MM.1S (cell line): Measurements from ENCODE around the gene PDE4A.

Experiments
- EZH2 ChIP-seq: fragments of 300-600 bp; sonication (generic); optimal IDR thresholded peaks from 2 replicates; pipeline ENCODE3; 2017; ENCODE audit warnings: low read depth, mild to moderate bottlenecking, antibody characterized with exemption, low read length, mixed read lengths
- TF ChIP-seq, protein P1 (sequence below): fragments of 300-600 bp; sonication (generic); IDR thresholded peaks from 2 replicates; pipeline ENCODE4 v1.5.1; 2016; ENCODE audit warnings: antibody characterized with exemption, low read length, mixed read lengths

DNA sequence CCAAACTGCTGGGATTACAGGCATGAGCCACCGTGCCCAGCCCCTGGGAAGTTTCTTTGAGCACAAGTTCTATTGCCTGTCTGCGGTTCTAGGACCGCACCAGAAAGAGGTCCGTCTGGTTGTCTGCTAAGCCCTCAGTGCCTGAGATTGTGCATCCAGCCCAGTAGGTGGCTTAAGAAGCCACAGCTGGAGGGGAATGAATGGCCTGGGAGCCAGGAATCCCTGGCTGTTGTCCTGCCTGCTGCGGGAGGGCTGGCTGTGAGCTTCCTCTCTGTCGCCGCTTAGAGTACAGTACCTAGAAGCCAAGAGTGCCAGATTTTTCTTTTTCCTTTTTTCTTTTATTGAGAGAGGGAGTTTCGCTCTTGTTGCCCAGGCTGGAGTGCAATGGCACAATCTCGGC lies 35.8 kb upstream of the PDE4A start:
- TF ChIP-seq, protein P1, sequence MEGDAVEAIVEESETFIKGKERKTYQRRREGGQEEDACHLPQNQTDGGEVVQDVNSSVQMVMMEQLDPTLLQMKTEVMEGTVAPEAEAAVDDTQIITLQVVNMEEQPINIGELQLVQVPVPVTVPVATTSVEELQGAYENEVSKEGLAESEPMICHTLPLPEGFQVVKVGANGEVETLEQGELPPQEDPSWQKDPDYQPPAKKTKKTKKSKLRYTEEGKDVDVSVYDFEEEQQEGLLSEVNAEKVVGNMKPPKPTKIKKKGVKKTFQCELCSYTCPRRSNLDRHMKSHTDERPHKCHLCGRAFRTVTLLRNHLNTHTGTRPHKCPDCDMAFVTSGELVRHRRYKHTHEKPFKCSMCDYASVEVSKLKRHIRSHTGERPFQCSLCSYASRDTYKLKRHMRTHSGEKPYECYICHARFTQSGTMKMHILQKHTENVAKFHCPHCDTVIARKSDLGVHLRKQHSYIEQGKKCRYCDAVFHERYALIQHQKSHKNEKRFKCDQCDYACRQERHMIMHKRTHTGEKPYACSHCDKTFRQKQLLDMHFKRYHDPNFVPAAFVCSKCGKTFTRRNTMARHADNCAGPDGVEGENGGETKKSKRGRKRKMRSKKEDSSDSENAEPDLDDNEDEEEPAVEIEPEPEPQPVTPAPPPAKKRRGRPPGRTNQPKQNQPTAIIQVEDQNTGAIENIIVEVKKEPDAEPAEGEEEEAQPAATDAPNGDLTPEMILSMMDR: no peak
- TF ChIP-seq EZH2: no peak
